GM12878 (cell line): ENCODE data around the gene PLA2G4E. TPM values are rescaled to one million over a fixed set of nuclear protein-coding genes. Genes with fewer than 3 reads are reported as not detected.

Experiments
- BRCA1 ChIP-seq: IDR thresholded peaks from 2 replicates; pipeline ENCODE4 v1.6.1; 2011; ENCODE audit warnings: low read depth, low read length, improper control_type of control experiment
- E2F8 ChIP-seq: fragments of 450-650 bp; IDR thresholded peaks from 2 replicates; pipeline ENCODE4 v1.6.1; 2018; ENCODE audit warnings: mild to moderate bottlenecking, low read depth, moderate library complexity; ENCODE audit not compliant: partially characterized antibody
- EGR1 ChIP-seq, 2 experiments: IDR thresholded peaks; 1 replicate in 1 of 2; 2 replicates in 1 of 2; pipeline ENCODE4 v1.6.1; 2011 to 2012; ENCODE audit warnings: low read depth in 2 of 2, low read length in 2 of 2, borderline replicate concordance in 1 of 2, mild to moderate bottlenecking in 1 of 2, moderate library complexity in 1 of 2
- EZH2 ChIP-seq: IDR thresholded peaks from 2 replicates; pipeline ENCODE4 v1.6.1; 2012; ENCODE audit warnings: low read depth, mild to moderate bottlenecking, control low read depth, inconsistent platforms, low read length, borderline replicate concordance; ENCODE audit not compliant: control insufficient read depth
- NR2F1 ChIP-seq: fragments of 450-650 bp; conservative IDR thresholded peaks from 2 replicates; pipeline ENCODE4 v1.6.1; 2017; ENCODE audit warnings: mild to moderate bottlenecking
- YY1 ChIP-seq: IDR thresholded peaks from 2 replicates; pipeline ENCODE4 v1.6.1; 2011; ENCODE audit warnings: low read depth, mild to moderate bottlenecking, low read length
- polyA plus RNA-seq, 11 experiments: library from polyadenylated mRNA; depleted of rRNA in 4 of 11; unstranded in 6 of 11; stranded (reverse) in 5 of 11; fragments of >200 nt; fragmentation: Nextera tagmentation in 4 of 11; fragmentation: Illumina TruSeq in 1 of 11; extraction: Ambion mirVana in 4 of 11; extraction: Trizol in 1 of 11; gene quantifications; 1 replicate in 1 of 11; 2 replicates in 10 of 11; pipeline versions ENCODE4 v1.2.1 to v1.2.3, GENCODE V29; 2011 to 2016; ENCODE audit warnings: inconsistent platforms in 2 of 11, missing spikeins in 2 of 11, low read depth in 1 of 11
- total RNA-seq, 4 experiments: library from RNA; depleted of rRNA in 3 of 4; stranded (reverse); fragments of >200 nt in 3 of 4; fragmentation: Illumina TruSeq in 1 of 4; extraction: Trizol in 1 of 4; gene quantifications; 2 replicates each; pipeline versions ENCODE4 v1.2.1 to v1.2.3, GENCODE V29; 2013 to 2021
- TF ChIP-seq, protein P1 (sequence below): IDR thresholded peaks from 2 replicates; pipeline ENCODE4 v1.6.1; 2011; ENCODE audit warnings: borderline replicate concordance, low read depth, mild to moderate bottlenecking, moderate library complexity, mixed read lengths, low read length; ENCODE audit not compliant: insufficient read depth; ENCODE audit errors: extremely low read length
- TF ChIP-seq, protein P2 (sequence below): IDR thresholded peaks from 2 replicates; pipeline ENCODE4 v1.6.1; 2012; ENCODE audit warnings: low read depth, low read length, improper control_type of control experiment

The PLA2G4E gene
- total and polyA plus RNA-seq, 10 of the 15 experiments (the other 5 are each of a cell fraction or from before 2014, with no cell fraction given) = 0.05 to 0.32 (median 0.06) TPM; not detected in 5

- TF ChIP-seq BRCA1 (no peak), YY1 (no peak), NR2F1 (no peak), EGR1 (IDR thresholded peaks at IDR 0.05; ENCODE audit: borderline replicate concordance in 1 of 2, low read depth in 2 of 2, low read length in 2 of 2) (no peak), E2F8 (no peak), EZH2 (no peak)
- TF ChIP-seq, protein P1, sequence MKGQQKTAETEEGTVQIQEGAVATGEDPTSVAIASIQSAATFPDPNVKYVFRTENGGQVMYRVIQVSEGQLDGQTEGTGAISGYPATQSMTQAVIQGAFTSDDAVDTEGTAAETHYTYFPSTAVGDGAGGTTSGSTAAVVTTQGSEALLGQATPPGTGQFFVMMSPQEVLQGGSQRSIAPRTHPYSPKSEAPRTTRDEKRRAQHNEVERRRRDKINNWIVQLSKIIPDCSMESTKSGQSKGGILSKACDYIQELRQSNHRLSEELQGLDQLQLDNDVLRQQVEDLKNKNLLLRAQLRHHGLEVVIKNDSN = no peak
- TF ChIP-seq, protein P2, sequence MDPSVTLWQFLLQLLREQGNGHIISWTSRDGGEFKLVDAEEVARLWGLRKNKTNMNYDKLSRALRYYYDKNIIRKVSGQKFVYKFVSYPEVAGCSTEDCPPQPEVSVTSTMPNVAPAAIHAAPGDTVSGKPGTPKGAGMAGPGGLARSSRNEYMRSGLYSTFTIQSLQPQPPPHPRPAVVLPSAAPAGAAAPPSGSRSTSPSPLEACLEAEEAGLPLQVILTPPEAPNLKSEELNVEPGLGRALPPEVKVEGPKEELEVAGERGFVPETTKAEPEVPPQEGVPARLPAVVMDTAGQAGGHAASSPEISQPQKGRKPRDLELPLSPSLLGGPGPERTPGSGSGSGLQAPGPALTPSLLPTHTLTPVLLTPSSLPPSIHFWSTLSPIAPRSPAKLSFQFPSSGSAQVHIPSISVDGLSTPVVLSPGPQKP = no peak
- TF ChIP-seq, all 136 proteins: peak for 0
Measured at GRCh38 chr15:41955807-41956525, 64.9 kb downstream of the PLA2G4E start (continued).
